Stomach (tissue), 4 donors: ENCODE results near the gene NOS1.

Experiments used
- CTCF ChIP-seq, 7 experiments: fragments of 450-650 bp in 4 of 7; fragments of 200-600 bp in 3 of 7; sonication (generic) in 3 of 7; IDR thresholded peaks; one replicate each; pipeline ENCODE4 v1.5.1; 2016 to 2019; ENCODE audit warnings: antibody characterized with exemption in 7 of 7, control low read depth in 2 of 7, mild to moderate bottlenecking in 1 of 7
- EP300 ChIP-seq: sonication (generic); formaldehyde crosslinking; IDR thresholded peaks from one replicate; pipeline ENCODE4 v1.6.1; 2017; ENCODE audit warnings: antibody characterized with exemption
- POLR2A ChIP-seq, 4 donors: fragments of 450-650 bp; IDR thresholded peaks; one replicate each; pipeline ENCODE4 v1.6.1; 2016; ENCODE audit warnings: antibody characterized with exemption in 4 of 4, control low read depth in 2 of 4, mild to moderate bottlenecking in 1 of 4, moderate library complexity in 1 of 4

- TF ChIP-seq EP300 (no peak), CTCF (IDR thresholded peaks at IDR 0.05) (no peak), POLR2A (IDR thresholded peaks at IDR 0.05) (no peak)
Observed at GRCh38 chr12:117328556-117329100, 32.8 kb downstream of the NOS1 start.
